HEK293 (cell line): ENCODE data around the gene CDC42SE1.

Experiments used
- CTCF ChIA-PET: fragments of 350-600 bp; formaldehyde crosslinking; extraction: SDS; loops from one replicate; lab custom pipeline; 2021; ENCODE audit warnings: antibody characterized with exemption; lab: Yijun Ruan, JAX
- POLR2A ChIA-PET: fragments of 300-600 bp; formaldehyde crosslinking; extraction: SDS; loops from one replicate; lab custom pipeline; 2020; ENCODE audit warnings: antibody characterized with exemption, inconsistent platforms; lab: Yijun Ruan, JAX
- H3K27ac ChIP-seq: fragments of 200-500 bp; sonication (Bioruptor generic); 2 replicates; pipeline ENCODE4 v1.5.1; 2014; ENCODE audit warnings: low read depth, low read length, control low read depth, inconsistent platforms; ENCODE audit errors: extremely low read depth
- H3K36me3 ChIP-seq, 2 experiments: fragments of 200-500 bp in 1 of 2; sonication (Bioruptor generic) in 1 of 2; 1 replicate in 1 of 2; 2 replicates in 1 of 2; pipeline ENCODE4 v1.5.1; 2014 to 2017; ENCODE audit warnings: inconsistent platforms in 2 of 2, low read length in 2 of 2; ENCODE audit not compliant: control insufficient read depth in 2 of 2, insufficient read depth in 1 of 2
- H3K4me1 ChIP-seq: fragments of 200-500 bp; sonication (Bioruptor generic); 2 replicates; pipeline ENCODE4 v1.5.1; 2014; ENCODE audit warnings: mild to moderate bottlenecking, low read length, inconsistent platforms; ENCODE audit not compliant: control insufficient read depth, insufficient read depth
- H3K4me3 ChIP-seq: 2 replicates; pipeline ENCODE4 v1.5.1; 2011; ENCODE audit warnings: low read depth, mild to moderate bottlenecking, control low read depth, low read length, moderate library complexity
- H3K9me3 ChIP-seq: fragments of 200-500 bp; sonication (Bioruptor generic); 2 replicates; pipeline ENCODE4 v1.5.1; 2014; ENCODE audit warnings: low read depth, low read length, inconsistent platforms; ENCODE audit not compliant: control insufficient read depth, insufficient read depth
- FEZF1 ChIP-seq: fragments of 450-650 bp; formaldehyde crosslinking; IDR thresholded peaks from 2 replicates; pipeline ENCODE4 v1.5.1; 2016; ENCODE audit warnings: missing biosample characterization, missing genetic modification characterization
- GLI4 ChIP-seq: fragments of 450-650 bp; formaldehyde crosslinking; IDR thresholded peaks from 2 replicates; pipeline ENCODE4 v1.5.1; 2016; ENCODE audit warnings: missing biosample characterization, missing genetic modification characterization
- HOXC10 ChIP-seq: sonication (generic); formaldehyde crosslinking; IDR thresholded peaks from 2 replicates; pipeline ENCODE4 v1.8.1; 2023; ENCODE audit warnings: mild to moderate bottlenecking, missing genetic modification reagents
- PRDM2 ChIP-seq: fragments of 450-650 bp; formaldehyde crosslinking; IDR thresholded peaks from 2 replicates; pipeline ENCODE4 v1.5.1; 2016; ENCODE audit warnings: missing biosample characterization, missing genetic modification characterization, borderline replicate concordance
- PRDM6 ChIP-seq: fragments of 450-650 bp; formaldehyde crosslinking; IDR thresholded peaks from 2 replicates; pipeline ENCODE4 v1.5.1; 2017; ENCODE audit warnings: missing biosample characterization, missing genetic modification characterization
- ZNF148 ChIP-seq: fragments of 450-650 bp; formaldehyde crosslinking; IDR thresholded peaks from 2 replicates; pipeline ENCODE4 v1.5.0; 2017; ENCODE audit warnings: missing biosample characterization, missing genetic modification characterization, borderline replicate concordance
- ZNF155 ChIP-seq: fragments of 450-650 bp; formaldehyde crosslinking; IDR thresholded peaks from 2 replicates; pipeline ENCODE4 v1.5.1; 2016; ENCODE audit warnings: missing biosample characterization, missing genetic modification characterization
- ZNF202 ChIP-seq: fragments of 450-650 bp; formaldehyde crosslinking; IDR thresholded peaks from 2 replicates; pipeline ENCODE4 v1.5.1; 2016; ENCODE audit warnings: missing biosample characterization, missing genetic modification characterization, borderline replicate concordance
- ZNF23 ChIP-seq: fragments of 450-650 bp; formaldehyde crosslinking; IDR thresholded peaks from 2 replicates; pipeline ENCODE4 v1.5.1; 2016; ENCODE audit warnings: missing biosample characterization, missing genetic modification characterization, borderline replicate concordance
- ZNF544 ChIP-seq: fragments of 450-650 bp; formaldehyde crosslinking; IDR thresholded peaks from 2 replicates; pipeline ENCODE4 v1.5.0; 2017; ENCODE audit warnings: missing biosample characterization, missing genetic modification characterization
- ZNF596 ChIP-seq: fragments of 450-650 bp; IDR thresholded peaks from 2 replicates; pipeline ENCODE4 v1.5.0; 2018; ENCODE audit warnings: missing biosample characterization, mild to moderate bottlenecking, missing genetic modification characterization, moderate library complexity
- ZNF621 ChIP-seq: fragments of 450-650 bp; formaldehyde crosslinking; IDR thresholded peaks from 2 replicates; pipeline ENCODE4 v1.5.1; 2017; ENCODE audit warnings: missing biosample characterization, missing genetic modification characterization
- ZNF624 ChIP-seq: fragments of 450-650 bp; formaldehyde crosslinking; IDR thresholded peaks from 2 replicates; pipeline ENCODE4 v1.5.1; 2017; ENCODE audit warnings: missing biosample characterization, missing genetic modification characterization
- ZNF785 ChIP-seq: fragments of 450-650 bp; formaldehyde crosslinking; IDR thresholded peaks from 2 replicates; pipeline ENCODE4 v1.5.1; 2016; ENCODE audit warnings: missing biosample characterization, missing genetic modification characterization

CDC42SE1 gene

GRCh38 chr1:151054971-151055547, 4.4 kb downstream of the CDC42SE1 start:
- POLR2A ChIA-PET, result interaction anchor here (0.6 to 0.8 kb wide), 2 partner anchors 15 to 475 kb away, joined by 3 to 5 read pairs; partner anchors contain the start of gene MCL1
- CTCF ChIA-PET, result interaction anchor here (0.6 to 1.3 kb wide), 2 partner anchors 9 to 42 kb away, joined by 4 to 5 read pairs; no protein-coding TSS in a partner anchor

More at GRCh38 chr1:151054971-151055547, 4.4 kb downstream of the CDC42SE1 start:
- Histone ChIP-seq H3K9me3 (no peaks in the 10 kb centered on the region), H3K27ac (no peak overlapping the region), H3K4me1 (peaks cover 4% of the 10 kb centered on the region; the same call in 1 of the 2 replicates), H3K36me3 (peaks cover 0 to 69% of the 10 kb centered on the region in 2 experiments; a peak in 2 of 3 replicates), H3K4me3 (no peak overlapping the region)
- TF ChIP-seq ZNF544 (tag by site-specific recombination) (no peak), FEZF1 (tag by site-specific recombination) (no peak), ZNF621 (tag by site-specific recombination) (no peak), ZNF155 (tag by site-specific recombination) (no peak), ZNF596 (no peak), ZNF148 (tag by site-specific recombination) (no peak), ZNF624 (tag by site-specific recombination) (no peak), GLI4 (tag by site-specific recombination) (no peak), ZNF202 (no peak), HOXC10 (CRISPR knock-in tag) (no peak), PRDM2 (tag by site-specific recombination) (no peak), ZNF23 (no peak), PRDM6 (tag by site-specific recombination) (no peak), ZNF785 (tag by site-specific recombination) (no peak)
